Measurements from ENCODE around the gene H2BK1. TPM values are rescaled to one million over a fixed set of nuclear protein-coding genes. Genes with fewer than 3 reads are reported as not detected.
A peak's percentile ranks its signal among the peaks of the same experiment; 100 is the strongest.

H2BK1 gene
- total RNA-seq, 1 donor from 2014 or later = not detected

- Histone ChIP-seq H3K9me3 (no peaks in the 10 kb centered on the region), H3K27me3 (no peaks in the 10 kb centered on the region), H3K4me1 (peaks cover 37% of the 10 kb centered on the region), H3K4me3 (peak within 1 kb of the TSS; percentile 87 to 89), H3K27ac (peak within 1 kb of the TSS; percentile 72), H3K36me3 (peaks cover 0 to 6% of the 10 kb centered on the region in 2 donors)
- TF ChIP-seq POLR2AphosphoS5 (IDR thresholded peaks at IDR 0.05; ENCODE audit: insufficient read depth in 1 of 2, low read depth in 1 of 2) (peak in 1 of 2 donors; percentile 87), CTCF (IDR thresholded peaks at IDR 0.05) (no peak), POLR2A (IDR thresholded peaks at IDR 0.05) (peak in 1 of 2 donors; percentile 68)
- intact Hi-C loops (cut with DNase I) = loop anchor here (10.0 kb wide), 1 partner anchor 178 kb away; the partner anchor contains the start of genes CDK5 and SLC4A2
- DNase-seq (ENCODE audit: extremely low spot score in 2 of 2) = no peak
Measured at GRCh38 chr7:151232091-151232916, 22.0 kb upstream of the H2BK1 start, which contains the start of gene CHPF2. Gene CHPF2 (plus strand): TSS chr7:151232483. CDS start chr7:151234012, 1,529 bp downstream.

GRCh38 chr7:151231080-151231479 is 20.8 kb upstream of the H2BK1 start:
- H3K27me3 ChIP-seq = no peaks in the 10 kb centered on the region
- TF ChIP-seq CTCF (IDR thresholded peaks at IDR 0.05) (no peak), POLR2AphosphoS5 (IDR thresholded peaks at IDR 0.05; ENCODE audit: insufficient read depth in 1 of 2, low read depth in 1 of 2) (no peak), POLR2A (IDR thresholded peaks at IDR 0.05) (no peak)
- H3K36me3 ChIP-seq = peaks cover 0 to 4% of the 10 kb centered on the region in 2 donors
- intact Hi-C loops (cut with DNase I) = loop anchor here (10.0 kb wide), 1 partner anchor 176 kb away; the partner anchor contains the start of genes CDK5 and SLC4A2
- no peak overlapping the region for H3K4me3 ChIP-seq
- H3K9me3 ChIP-seq = no peaks in the 10 kb centered on the region
- DNase-seq (ENCODE audit: extremely low spot score in 2 of 2) = no peak
- H3K4me1 ChIP-seq = peaks cover 43% of the 10 kb centered on the region
- no peak overlapping the region for H3K27ac ChIP-seq

DNA sequence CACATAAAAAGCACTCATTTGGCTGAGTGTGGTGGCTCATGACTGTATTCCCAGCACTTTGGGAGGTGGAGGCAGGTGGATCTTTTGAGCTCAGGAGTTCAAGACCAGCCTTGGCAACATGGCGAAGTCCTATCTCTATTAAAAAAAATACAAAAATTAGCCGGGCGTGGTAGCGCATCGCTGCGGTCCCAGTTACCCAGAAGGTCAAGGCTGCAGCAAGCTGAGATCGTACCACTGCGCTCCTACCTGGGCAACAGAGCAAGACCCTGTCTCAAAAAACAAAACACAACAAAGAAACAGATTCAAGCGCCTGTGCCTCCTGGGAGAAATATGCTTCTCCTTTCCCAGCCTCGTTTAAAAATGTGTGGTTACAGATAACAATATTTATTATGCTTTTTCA is 19.0 kb upstream of the H2BK1 start:
- Histone ChIP-seq H3K36me3 (peaks cover 0 to 6% of the 10 kb centered on the region in 2 donors), H3K27ac (no peak overlapping the region), H3K27me3 (no peaks in the 10 kb centered on the region), H3K9me3 (no peaks in the 10 kb centered on the region), H3K4me1 (peaks cover 46% of the 10 kb centered on the region), H3K4me3 (no peak overlapping the region)
- no peak for TF ChIP-seq POLR2AphosphoS5 (IDR thresholded peaks at IDR 0.05; ENCODE audit: insufficient read depth in 1 of 2, low read depth in 1 of 2)
- no peak for TF ChIP-seq CTCF (IDR thresholded peaks at IDR 0.05)
- no peak for TF ChIP-seq POLR2A (IDR thresholded peaks at IDR 0.05)
- DNase-seq (ENCODE audit: extremely low spot score in 2 of 2) = no peak
- intact Hi-C loops (cut with DNase I) = no loop called here

- intact Hi-C loops (cut with DNase I) = no loop called here
- Histone ChIP-seq H3K36me3 (peaks cover 0 to 16% of the 10 kb centered on the region in 2 donors), H3K4me1 (peaks cover 36% of the 10 kb centered on the region), H3K4me3 (peak overlapping the region; percentile 82 to 92), H3K27ac (peak overlapping the region; percentile 57), H3K9me3 (no peaks in the 10 kb centered on the region), H3K27me3 (no peaks in the 10 kb centered on the region)
- DNase-seq (ENCODE audit: extremely low spot score in 2 of 2) = no peak
- TF ChIP-seq CTCF (IDR thresholded peaks at IDR 0.05) (no peak), POLR2AphosphoS5 (IDR thresholded peaks at IDR 0.05; ENCODE audit: insufficient read depth in 1 of 2, low read depth in 1 of 2) (no peak), POLR2A (IDR thresholded peaks at IDR 0.05) (no peak)
Measured at GRCh38 chr7:151228024-151228866, 18.0 kb upstream of the H2BK1 start.

Data from vagina (tissue), 2 donors.